Heart left ventricle (tissue), 16 donors: ENCODE measurements around the gene COX19. TPM values are rescaled to one million over a fixed set of nuclear protein-coding genes. Genes with fewer than 3 reads are reported as not detected.
A peak's percentile ranks its signal among the peaks of the same experiment; 100 is the strongest.
"Not testable (repeated sequence)": the region's sequence is repeated elsewhere in the genome, so short reads cannot be mapped to it uniquely, and the experiment has no call there.

Source experiments
- ATAC-seq, 4 donors: fragments of 200-7000 bp; cut with Tn5 transposase; one replicate each; pipeline ENCODE4 v1.9.1; 2020 to 2022; ENCODE audit warnings: moderate library complexity in 4 of 4, mild to moderate bottlenecking in 3 of 4, moderate number of reproducible peaks in 1 of 4
- DNase-seq, 5 donors: peaks; one replicate each; pipeline ENCODE4 v3.0.0-alpha.2; 2020
- H3K27ac ChIP-seq, 12 donors: fragments of 200-600 bp; sonication (generic) in 4 of 12; one replicate each; pipeline versions ENCODE4 v1.5.0 to v1.8.0; 2016 to 2022; ENCODE audit warnings: mild to moderate bottlenecking in 2 of 12
- H3K27me3 ChIP-seq, 9 donors: fragments of 200-600 bp; sonication (generic) in 2 of 9; one replicate each; pipeline versions ENCODE4 v1.5.1 to v1.8.0; 2016 to 2022; ENCODE audit warnings: mild to moderate bottlenecking in 3 of 9
- H3K36me3 ChIP-seq, 9 donors: fragments of 200-600 bp; sonication (generic) in 2 of 9; one replicate each; pipeline versions ENCODE4 v1.5.0 to v1.8.0; 2018 to 2022; ENCODE audit warnings: mild to moderate bottlenecking in 2 of 9
- H3K4me1 ChIP-seq, 12 donors: fragments of 200-600 bp; sonication (generic) in 4 of 12; one replicate each; pipeline versions ENCODE4 v1.5.0 to v1.8.0; 2016 to 2022; ENCODE audit warnings: mild to moderate bottlenecking in 3 of 12
- H3K4me3 ChIP-seq, 12 donors: fragments of 200-600 bp; sonication (generic) in 4 of 12; one replicate each; pipeline versions ENCODE4 v1.5.0 to v1.8.0; 2017 to 2022; ENCODE audit warnings: mild to moderate bottlenecking in 9 of 12, moderate library complexity in 4 of 12
- H3K9me3 ChIP-seq, 12 donors: fragments of 200-600 bp; sonication (generic) in 4 of 12; one replicate each; pipeline versions ENCODE4 v1.5.0 to v1.8.0; 2016 to 2022; ENCODE audit warnings: mild to moderate bottlenecking in 1 of 12
- CTCF ChIP-seq, 12 donors: fragments of 200-600 bp; sonication (generic) in 4 of 12; IDR thresholded peaks; one replicate each; pipeline versions ENCODE4 v1.5.0 to v1.8.0; 2018 to 2022; ENCODE audit warnings: antibody characterized with exemption in 12 of 12, mild to moderate bottlenecking in 5 of 12
- POLR2A ChIP-seq, 2 donors: fragments of 450-650 bp; IDR thresholded peaks; one replicate each; pipeline ENCODE4 v1.6.1; 2017; ENCODE audit warnings: antibody characterized with exemption in 2 of 2, mild to moderate bottlenecking in 2 of 2, moderate library complexity in 2 of 2
- WGBS, 4 donors: extraction: QIAGEN DNeasy Blood & Tissue Kit in 2 of 4; methylation state at CpG; one replicate each; pipeline versions ENCODE4 v1.1.5 to v1.1.7; 2013 to 2018; 5-methylcytosine and 5-hydroxymethylcytosine counted together
- intact Hi-C, 10 donors: fragments of 100-400 bp; cut with DNase I; formaldehyde crosslinking; loops; one replicate each; pipeline versions ENCODE4 v1.11.1 to v1.14.2; 2022
- polyA plus RNA-seq, 2 donors: library from polyadenylated mRNA; stranded (reverse); fragments of 200-250 nt; gene quantifications; one replicate each; pipeline ENCODE4 v1.2.3, GENCODE V29; 2013
- total RNA-seq, 9 donors: library from RNA; depleted of rRNA in 2 of 9; stranded (reverse); fragments of >200 nt in 2 of 9; fragmentation: NEBNext Ultra II Directional in 3 of 9; extraction: Animal tissue kit (Norgen Biotek cat#: 25700) in 3 of 9; gene quantifications; one replicate each; pipeline versions ENCODE4 v1.1.0 to v1.2.4, GENCODE V29; 2016 to 2023
- donor health status: ischemic (EF 13 %, LVEDD 7.1; RV severe dilation, severe dysfunction).
- donor health status: healthy with polysubstance abuse.
- donor health status: DM: no; HTN: yes; CAD: no.
- donor health status: DM: no; HTN: no; CAD: no.
- donor health status: ischemic (EF 25% LVEDD 6.9; RV normal size, moderate dysfunction).
- donor health status: ischemic (EF 25% LVEDD 5.7; RV mildly dilated, moderate dysfunction).
- donor health status: healthy.
- donor health status: DM: yes; HTN: yes; CAD: no.
- donor health status: ischemic (EF 35%, LVEDD 5.7; RV mildly dilated, moderate dysfunction).
- donor health status: nonischemic (EF 11% LVEDD 7.7; RV severe dilation, severe dysfunction).
- donor health status: DM: yes; HTN: yes; CAD: no.
- donor health status: PGD.
- donor health status: ischemic (EF 29% LVEDD 5.4; RV normal size, mild dysfunction).
- donor health status: nonischemic (EF 23%, LVEDD 6.1; RV moderate dilation, normal function).

Gene COX19
- total and polyA plus RNA-seq, 11 donors = 3.1 to 7.8 (median 6.5) TPM

DNA sequence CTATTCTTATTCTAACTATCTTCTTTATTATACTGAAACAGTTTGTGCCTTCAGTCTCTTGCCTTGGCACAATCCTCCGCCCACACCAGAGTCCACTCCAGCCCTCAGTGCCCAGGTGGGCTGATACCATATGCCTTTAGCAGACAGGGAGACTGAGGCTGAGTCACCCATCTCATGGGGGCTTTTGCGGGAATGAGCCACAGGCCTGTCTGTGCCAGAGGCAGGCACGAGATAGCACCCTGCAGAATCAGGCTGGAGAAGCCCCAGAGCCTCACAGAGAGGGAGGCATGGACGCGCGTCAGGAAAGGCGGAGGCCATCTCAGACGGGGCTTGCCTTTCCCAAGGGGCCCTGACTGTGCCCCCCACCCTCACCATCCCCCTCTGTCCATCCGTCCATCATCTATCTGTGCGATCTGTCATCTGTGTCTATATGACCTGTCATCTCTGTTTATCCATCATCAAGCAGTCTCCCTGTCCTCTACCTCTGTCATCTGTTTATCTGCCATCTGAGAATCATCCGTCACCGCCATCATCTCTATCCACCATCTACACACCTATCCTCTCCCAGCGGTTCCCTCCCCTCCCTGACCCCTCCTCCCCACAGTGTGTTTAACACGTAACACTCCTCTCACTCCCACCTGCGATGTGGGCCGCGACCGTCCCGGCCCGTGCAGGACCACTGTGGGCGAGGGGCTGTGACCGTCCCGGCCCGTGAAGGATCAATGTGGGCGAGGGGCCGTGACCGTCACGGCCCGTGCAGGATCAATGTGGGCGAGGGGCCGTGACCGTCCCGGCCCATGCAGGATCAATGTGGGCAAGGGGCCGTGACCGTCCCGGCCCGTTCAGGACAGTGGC, 13.6 kb downstream of the COX19 start:
- Histone ChIP-seq H3K4me1 (peaks cover 0 to 63% (median 27%) of the 10 kb centered on the region in 12 donors), H3K27ac (peak overlapping the region in 1 of 12 donors; percentile 60), H3K4me3 (no peak overlapping the region), H3K27me3 (no peaks in the 10 kb centered on the region), H3K36me3 (peaks cover 0 to 5% (median 3%) of the 10 kb centered on the region in 9 donors), H3K9me3 (no peaks in the 10 kb centered on the region)
- intact Hi-C loops = no loop called here
- peak in 3 of 5 donors; percentile 20 to 43 (median 21) for DNase-seq
- TF ChIP-seq CTCF (IDR thresholded peaks at IDR 0.05) (no peak), POLR2A (IDR thresholded peaks at IDR 0.05) (no peak)
- WGBS, 4 donors = 88 to 93% (median 90%) methylated on average over 34 to 37 of the region's 37 CpGs
- ATAC-seq = no peak

- peak in 3 of 5 donors; percentile 22 to 34 (median 31) for DNase-seq
- peak overlapping the region in 1 of 12 donors; percentile 60 for H3K27ac ChIP-seq
- ATAC-seq, H3K27me3 ChIP-seq, H3K9me3 ChIP-seq, H3K4me3 ChIP-seq, intact Hi-C loops, H3K36me3 ChIP-seq: not testable (repeated sequence)
- H3K4me1 ChIP-seq = peaks cover 0 to 56% (median 26%) of the 10 kb centered on the region in 12 donors
- WGBS, 4 donors = 47 to 65% (median 58%) methylated on average over 13 of the region's 13 CpGs
Observed at GRCh38 chr7:960972-961371, 14.4 kb downstream of the COX19 start.

GRCh38 chr7:960269-960871, 15.0 kb downstream of the COX19 start:
- WGBS, 4 donors = 49 to 73% (median 52%) methylated on average over 28 to 31 of the region's 31 CpGs
- peak overlapping the region in 1 of 12 donors; percentile 60 for H3K27ac ChIP-seq
- intact Hi-C loops = no loop called here

GRCh38 chr7:959740-960139, 15.6 kb downstream of the COX19 start:
- H3K36me3 ChIP-seq, H3K27me3 ChIP-seq, ATAC-seq, H3K4me3 ChIP-seq, H3K9me3 ChIP-seq: not testable (repeated sequence)
- intact Hi-C loops = loop anchor here in 1 of 10 donors (10.0 kb wide), 1 partner anchor 55 kb away; no protein-coding TSS in a partner anchor
- Histone ChIP-seq H3K4me1 (peaks cover 0 to 50% (median 16%) of the 10 kb centered on the region in 12 donors), H3K27ac (peak overlapping the region in 1 of 12 donors; percentile 60)
- WGBS, 4 donors = 92 to 98% (median 96%) methylated on average over 10 of the region's 10 CpGs
- peak in 2 of 5 donors; percentile 4 to 7 for DNase-seq

More at GRCh38 chr7:960269-960871, 15.0 kb downstream of the COX19 start:
- Histone ChIP-seq H3K4me3 (no peak overlapping the region), H3K27me3 (peaks cover 0 to under 1% (median 0%) of the 10 kb centered on the region in 9 donors), H3K9me3 (no peaks in the 10 kb centered on the region), H3K4me1 (peaks cover 0 to 50% (median 21%) of the 10 kb centered on the region in 12 donors), H3K36me3 (no peaks in the 10 kb centered on the region)
- ATAC-seq (peak in 3 of 4 donors; percentile 28 to 38 (median 35)), DNase-seq (peak in 3 of 5 donors; percentile 28 to 51 (median 47))
- TF ChIP-seq POLR2A (IDR thresholded peaks at IDR 0.05) (no peak), CTCF (IDR thresholded peaks at IDR 0.05) (no peak)

DNA sequence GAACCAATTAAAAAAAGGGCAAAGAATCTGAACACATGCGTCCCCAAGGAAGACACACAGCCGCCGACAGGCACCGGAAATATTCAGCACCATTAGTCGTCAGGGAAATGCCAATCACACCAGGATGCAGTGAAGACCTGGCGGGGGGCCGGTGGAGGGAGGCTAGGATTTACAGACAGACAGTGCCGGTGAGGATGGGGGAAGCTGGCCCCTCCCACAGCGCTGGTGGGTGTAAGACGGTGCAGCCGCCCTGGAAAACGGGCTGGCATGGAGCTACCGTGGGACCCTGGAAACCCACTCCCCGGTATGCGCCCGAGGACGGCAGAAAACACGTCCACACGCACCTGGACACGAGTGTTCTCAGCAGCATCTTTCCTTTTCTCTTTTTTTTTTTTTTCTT, 16.1 kb downstream of the COX19 start:
- Histone ChIP-seq H3K4me3 (no peak overlapping the region), H3K4me1 (peaks cover 0 to 46% (median 11%) of the 10 kb centered on the region in 12 donors), H3K36me3 (no peaks in the 10 kb centered on the region), H3K27ac (no peak overlapping the region), H3K9me3 (no peaks in the 10 kb centered on the region), H3K27me3 (peaks cover 0 to 7% (median 0%) of the 10 kb centered on the region in 9 donors)
- TF ChIP-seq POLR2A (IDR thresholded peaks at IDR 0.05) (no peak), CTCF (IDR thresholded peaks at IDR 0.05) (no peak)
- 78 to 81% (median 79%) methylated on average over 20 of the region's 20 CpGs for WGBS, 4 donors
- ATAC-seq (no peak), DNase-seq (peak in 3 of 5 donors; percentile 10 to 39 (median 18))
- intact Hi-C loops = loop anchor here in 1 of 10 donors (10.0 kb wide), 1 partner anchor 54 kb away; no protein-coding TSS in a partner anchor
